A673 (cell line): Measurements from ENCODE around the gene PGAP3.

Source experiments
- EZH2 ChIP-seq: fragments of 200-600 bp; sonication (generic); IDR thresholded peaks from 2 replicates; pipeline ENCODE4 v1.6.1; 2017; ENCODE audit warnings: borderline replicate concordance, low read depth, mild to moderate bottlenecking, mixed read lengths, antibody characterized with exemption, low read length; ENCODE audit not compliant: poor library complexity, severe bottlenecking
- TF ChIP-seq, protein P1 (sequence below): fragments of 300-800, 200-600 bp; sonication (generic); conservative IDR thresholded peaks from 2 replicates; pipeline ENCODE4 v1.5.1; 2017; ENCODE audit warnings: low read depth, mild to moderate bottlenecking, antibody characterized with exemption, low read length, moderate library complexity, mixed read lengths

DNA sequence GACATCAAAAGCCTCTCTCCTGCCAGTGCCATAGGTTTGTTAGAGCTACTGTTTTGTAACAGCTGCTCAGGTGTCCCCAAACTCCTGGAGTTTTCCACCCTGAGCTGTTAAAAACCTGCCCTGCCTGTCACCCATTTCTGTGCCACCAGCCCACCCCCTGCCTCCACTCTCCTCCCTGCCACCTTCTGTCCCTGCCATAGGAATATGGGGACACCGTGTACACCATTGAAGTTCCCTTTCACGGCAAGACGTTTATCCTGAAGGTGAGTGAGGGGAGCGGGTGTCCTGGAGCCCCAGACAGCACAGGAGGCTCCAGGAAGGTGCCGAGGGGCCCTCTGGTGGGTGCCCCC lies 27.9 kb downstream of the PGAP3 start:
- TF ChIP-seq, protein P1, sequence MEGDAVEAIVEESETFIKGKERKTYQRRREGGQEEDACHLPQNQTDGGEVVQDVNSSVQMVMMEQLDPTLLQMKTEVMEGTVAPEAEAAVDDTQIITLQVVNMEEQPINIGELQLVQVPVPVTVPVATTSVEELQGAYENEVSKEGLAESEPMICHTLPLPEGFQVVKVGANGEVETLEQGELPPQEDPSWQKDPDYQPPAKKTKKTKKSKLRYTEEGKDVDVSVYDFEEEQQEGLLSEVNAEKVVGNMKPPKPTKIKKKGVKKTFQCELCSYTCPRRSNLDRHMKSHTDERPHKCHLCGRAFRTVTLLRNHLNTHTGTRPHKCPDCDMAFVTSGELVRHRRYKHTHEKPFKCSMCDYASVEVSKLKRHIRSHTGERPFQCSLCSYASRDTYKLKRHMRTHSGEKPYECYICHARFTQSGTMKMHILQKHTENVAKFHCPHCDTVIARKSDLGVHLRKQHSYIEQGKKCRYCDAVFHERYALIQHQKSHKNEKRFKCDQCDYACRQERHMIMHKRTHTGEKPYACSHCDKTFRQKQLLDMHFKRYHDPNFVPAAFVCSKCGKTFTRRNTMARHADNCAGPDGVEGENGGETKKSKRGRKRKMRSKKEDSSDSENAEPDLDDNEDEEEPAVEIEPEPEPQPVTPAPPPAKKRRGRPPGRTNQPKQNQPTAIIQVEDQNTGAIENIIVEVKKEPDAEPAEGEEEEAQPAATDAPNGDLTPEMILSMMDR = no peak
- TF ChIP-seq EZH2 = no peak
